Measurements from ENCODE around the gene GNAQ.

DNA sequence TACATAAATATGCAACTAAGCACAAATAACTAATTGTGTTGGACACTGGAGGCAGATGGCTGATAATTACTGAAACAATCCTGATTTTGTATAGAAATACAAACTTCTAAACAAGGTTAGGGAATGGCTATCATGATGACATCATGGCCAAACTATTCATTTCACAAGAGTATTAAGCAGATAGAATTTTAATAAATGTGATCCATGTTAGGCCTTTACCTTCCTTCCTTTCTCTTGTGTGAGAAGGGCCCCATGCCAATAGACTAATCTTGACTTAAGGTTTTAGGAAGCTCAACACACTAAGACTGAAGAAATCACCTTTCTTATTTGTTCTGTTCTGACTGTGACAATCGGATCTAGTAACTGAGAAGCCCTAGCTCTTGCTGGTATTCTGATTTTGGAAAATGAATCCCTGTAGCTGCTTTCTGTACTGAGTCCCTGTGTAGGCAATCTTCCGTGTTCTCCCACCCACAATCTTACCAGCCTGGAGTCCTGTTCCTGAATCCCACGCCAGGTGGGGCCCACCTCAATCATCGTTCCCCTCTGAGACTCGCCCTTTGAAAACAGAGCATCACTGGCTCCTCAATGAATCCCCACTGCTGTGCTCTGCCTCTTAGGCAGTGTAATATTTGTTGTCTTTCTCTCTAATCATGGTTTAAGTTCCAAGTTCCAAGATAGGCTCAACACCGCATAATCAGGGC lies 214.8 kb downstream of the GNAQ start:
- TF ChIP-seq, protein P1, sequence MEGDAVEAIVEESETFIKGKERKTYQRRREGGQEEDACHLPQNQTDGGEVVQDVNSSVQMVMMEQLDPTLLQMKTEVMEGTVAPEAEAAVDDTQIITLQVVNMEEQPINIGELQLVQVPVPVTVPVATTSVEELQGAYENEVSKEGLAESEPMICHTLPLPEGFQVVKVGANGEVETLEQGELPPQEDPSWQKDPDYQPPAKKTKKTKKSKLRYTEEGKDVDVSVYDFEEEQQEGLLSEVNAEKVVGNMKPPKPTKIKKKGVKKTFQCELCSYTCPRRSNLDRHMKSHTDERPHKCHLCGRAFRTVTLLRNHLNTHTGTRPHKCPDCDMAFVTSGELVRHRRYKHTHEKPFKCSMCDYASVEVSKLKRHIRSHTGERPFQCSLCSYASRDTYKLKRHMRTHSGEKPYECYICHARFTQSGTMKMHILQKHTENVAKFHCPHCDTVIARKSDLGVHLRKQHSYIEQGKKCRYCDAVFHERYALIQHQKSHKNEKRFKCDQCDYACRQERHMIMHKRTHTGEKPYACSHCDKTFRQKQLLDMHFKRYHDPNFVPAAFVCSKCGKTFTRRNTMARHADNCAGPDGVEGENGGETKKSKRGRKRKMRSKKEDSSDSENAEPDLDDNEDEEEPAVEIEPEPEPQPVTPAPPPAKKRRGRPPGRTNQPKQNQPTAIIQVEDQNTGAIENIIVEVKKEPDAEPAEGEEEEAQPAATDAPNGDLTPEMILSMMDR (IDR thresholded peaks at IDR 0.05; ENCODE audit: low read depth, low read length) = no peak
- TF ChIP-seq, protein P2, sequence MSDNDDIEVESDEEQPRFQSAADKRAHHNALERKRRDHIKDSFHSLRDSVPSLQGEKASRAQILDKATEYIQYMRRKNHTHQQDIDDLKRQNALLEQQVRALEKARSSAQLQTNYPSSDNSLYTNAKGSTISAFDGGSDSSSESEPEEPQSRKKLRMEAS (IDR thresholded peaks at IDR 0.05; ENCODE audit: low read depth, low read length) = no peak
